Measurements from ENCODE around the gene ITGB5. TPM values are rescaled to one million over a fixed set of nuclear protein-coding genes. Genes with fewer than 3 reads are reported as not detected.

The ITGB5 gene
- total RNA-seq, 1 experiment from 2014 or later = 132 TPM

DNA sequence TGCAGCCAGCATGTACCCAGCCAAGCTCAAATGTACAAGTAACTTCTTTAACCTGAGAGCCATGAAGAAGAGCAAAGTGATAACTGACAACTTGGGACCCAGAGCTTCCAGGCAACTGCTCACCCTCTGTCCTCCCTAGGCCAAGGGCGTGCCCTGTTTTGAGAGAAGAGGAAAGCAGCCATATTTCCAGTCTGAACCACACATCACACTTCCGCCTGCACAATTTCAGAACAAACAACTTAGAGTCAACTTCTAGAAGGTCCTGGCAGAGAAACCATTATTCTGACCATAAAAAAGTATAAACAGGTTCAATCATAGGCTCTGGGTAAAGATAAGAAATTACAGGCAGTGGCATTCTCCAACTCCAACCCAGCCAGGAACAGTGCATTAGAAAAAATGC lies 50.1 kb downstream of the ITGB5 start:
- no TSS peak for BruUV-seq (replicated peaks)
- H3K36me3 ChIP-seq (ENCODE audit: control insufficient read depth, insufficient read depth, low read length) = peaks cover 1% of the 10 kb centered on the region; the same call in 1 of the 2 replicates
- intact Hi-C loops (cut with micrococcal nuclease; ENCODE audit: unreplicated experiment) = loop anchor here (5.0 kb wide), 3 partner anchors 75 to 225 kb away; no protein-coding TSS in a partner anchor
- Mint-ChIP-seq H3K4me3 (ENCODE audit: unreplicated experiment) (peak overlapping the region; percentile 55), H3K4me1 (ENCODE audit: low read depth, unreplicated experiment) (peaks cover 44% of the 10 kb centered on the region), H3K27ac (ENCODE audit: unreplicated experiment) (peak overlapping the region; percentile 91), H3K36me3 (ENCODE audit: insufficient read depth, unreplicated experiment) (peaks cover 57% of the 10 kb centered on the region), H3K9me3 (ENCODE audit: unreplicated experiment) (peaks cover 12% of the 10 kb centered on the region), H3K27me3 (ENCODE audit: insufficient read depth, unreplicated experiment) (no peaks in the 10 kb centered on the region)
- CTCF ChIA-PET = interaction anchor here (0.9 to 1.0 kb wide), 2 partner anchors 9 to 22 kb away, joined by 3 to 4 read pairs; no protein-coding TSS in a partner anchor
- DNase-seq = no peak
- POLR2A ChIA-PET = interaction anchor here (0.6 kb wide), 1 partner anchor 938 kb away, joined by 4 read pairs; no protein-coding TSS in a partner anchor
- H3K9me3 ChIP-seq = peaks cover 9% of the 10 kb centered on the region
- no peaks in the 10 kb centered on the region for H3K27me3 ChIP-seq (replicated peaks; ENCODE audit: control insufficient read depth, insufficient read depth, low read length)
- peaks cover 73% of the 10 kb centered on the region for H3K4me1 ChIP-seq
- H3K4me3 ChIP-seq (ENCODE audit: low read depth, low read length) = no peak overlapping the region
- no peak for TF ChIP-seq CTCF (IDR thresholded peaks at IDR 0.05; ENCODE audit: insufficient read depth in 1 of 2, low read depth in 1 of 2, low read length in 1 of 2, severe bottlenecking in 1 of 2, unreplicated experiment in 1 of 2)

DNA sequence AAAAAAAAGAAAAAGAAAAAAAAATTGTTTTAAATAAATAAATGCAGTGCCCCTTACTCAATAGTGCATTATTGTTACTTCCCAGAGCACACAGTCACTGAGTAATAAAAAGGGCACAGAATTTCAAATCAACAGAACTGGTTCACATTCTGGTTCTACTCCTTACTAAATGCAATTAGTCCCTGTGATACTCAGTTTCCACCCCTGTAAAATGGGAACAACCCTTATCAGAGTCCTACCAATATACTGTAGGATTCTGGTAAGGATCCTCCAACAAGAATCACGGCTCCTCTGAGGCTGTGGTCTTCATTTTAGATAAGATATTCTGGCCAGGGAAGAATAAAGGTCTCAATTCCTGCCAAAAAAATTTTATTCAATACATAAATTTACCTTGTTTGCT lies 50.7 kb downstream of the ITGB5 start:
- no peak for TF ChIP-seq CTCF (IDR thresholded peaks at IDR 0.05; ENCODE audit: insufficient read depth in 1 of 2, low read depth in 1 of 2, low read length in 1 of 2, severe bottlenecking in 1 of 2, unreplicated experiment in 1 of 2)
- intact Hi-C loops (cut with micrococcal nuclease; ENCODE audit: unreplicated experiment) = loop anchor here (5.0 kb wide), 3 partner anchors 74 to 226 kb away; no protein-coding TSS in a partner anchor
- Histone ChIP-seq H3K9me3 (peaks cover 9% of the 10 kb centered on the region), H3K36me3 (ENCODE audit: control insufficient read depth, insufficient read depth, low read length) (peaks cover 1% of the 10 kb centered on the region; the same call in 1 of the 2 replicates), H3K4me1 (peaks cover 76% of the 10 kb centered on the region), H3K4me3 (ENCODE audit: low read depth, low read length) (no peak overlapping the region), H3K27me3 (replicated peaks; ENCODE audit: control insufficient read depth, insufficient read depth, low read length) (no peaks in the 10 kb centered on the region)
- H3K27ac Mint-ChIP-seq (ENCODE audit: unreplicated experiment) = peak overlapping the region; percentile 100
- no TSS peak for BruUV-seq (replicated peaks)
- peak overlapping the region; percentile 74 for H3K4me3 Mint-ChIP-seq (ENCODE audit: unreplicated experiment)
- CTCF ChIA-PET = no interaction called here
- DNase-seq = no peak
- H3K4me1 Mint-ChIP-seq (ENCODE audit: low read depth, unreplicated experiment) = peaks cover 44% of the 10 kb centered on the region
- H3K9me3 Mint-ChIP-seq (ENCODE audit: unreplicated experiment) = peaks cover 12% of the 10 kb centered on the region
- peaks cover 61% of the 10 kb centered on the region for H3K36me3 Mint-ChIP-seq (ENCODE audit: insufficient read depth, unreplicated experiment)
- POLR2A ChIA-PET = interaction anchor here (0.6 to 1.2 kb wide), 2 partner anchors 22 to 937 kb away, joined by 3 to 4 read pairs; no protein-coding TSS in a partner anchor
- no peaks in the 10 kb centered on the region for H3K27me3 Mint-ChIP-seq (ENCODE audit: insufficient read depth, unreplicated experiment)

GRCh38 chr3:124834723-124835718 lies 52.1 kb downstream of the ITGB5 start:
- DNase-seq = peak; percentile 93 to 98
- TF ChIP-seq CTCF (IDR thresholded peaks at IDR 0.05; ENCODE audit: insufficient read depth in 1 of 2, low read depth in 1 of 2, low read length in 1 of 2, severe bottlenecking in 1 of 2, unreplicated experiment in 1 of 2) = no peak
- Histone ChIP-seq H3K4me3 (ENCODE audit: low read depth, low read length) (peak overlapping the region; percentile 30), H3K27me3 (replicated peaks; ENCODE audit: control insufficient read depth, insufficient read depth, low read length) (no peaks in the 10 kb centered on the region), H3K36me3 (ENCODE audit: control insufficient read depth, insufficient read depth, low read length) (peaks cover 1% of the 10 kb centered on the region; the same call in 1 of the 2 replicates), H3K9me3 (peaks cover 9% of the 10 kb centered on the region), H3K4me1 (peaks cover 74% of the 10 kb centered on the region)
- H3K27ac Mint-ChIP-seq (ENCODE audit: unreplicated experiment) = peak overlapping the region; percentile 100
- intact Hi-C loops (cut with micrococcal nuclease; ENCODE audit: unreplicated experiment) = loop anchor here (1.0 to 5.0 kb wide), 7 partner anchors 21 to 227 kb away; no protein-coding TSS in a partner anchor
- BruUV-seq (replicated peaks) = TSS peak; percentile 71
- H3K9me3 Mint-ChIP-seq (ENCODE audit: unreplicated experiment) = peaks cover 12% of the 10 kb centered on the region
- peaks cover 58% of the 10 kb centered on the region for H3K36me3 Mint-ChIP-seq (ENCODE audit: insufficient read depth, unreplicated experiment)
- POLR2A ChIA-PET = interaction anchor here (0.5 to 1.3 kb wide), 5 partner anchors 21 to 129 kb away, joined by 3 to 7 read pairs (median 4); partner anchors contain the start of gene ITGB5
- H3K27me3 Mint-ChIP-seq (ENCODE audit: insufficient read depth, unreplicated experiment) = no peaks in the 10 kb centered on the region
- CTCF ChIA-PET = interaction anchor here (1.0 to 1.1 kb wide), 2 partner anchors 48 to 66 kb away, joined by 4 to 6 read pairs; no protein-coding TSS in a partner anchor
- H3K4me3 Mint-ChIP-seq (ENCODE audit: unreplicated experiment) = peak overlapping the region; percentile 74
- H3K4me1 Mint-ChIP-seq (ENCODE audit: low read depth, unreplicated experiment) = peaks cover 51% of the 10 kb centered on the region

Data from Caco-2 (cell line).